DMS 273 treated with DMSO at 0.1 percent for 48 hours (cell line): ENCODE measurements around the gene RAPGEF2.
"Not testable (repeated sequence)": the region's sequence is repeated elsewhere in the genome, so short reads cannot be mapped to it uniquely, and the experiment has no call there.

Source experiments
- DNase-seq: peaks from one replicate; lab custom pipeline; 2025; lab: John Stamatoyannopoulos, UW

The RAPGEF2 gene, protein sequence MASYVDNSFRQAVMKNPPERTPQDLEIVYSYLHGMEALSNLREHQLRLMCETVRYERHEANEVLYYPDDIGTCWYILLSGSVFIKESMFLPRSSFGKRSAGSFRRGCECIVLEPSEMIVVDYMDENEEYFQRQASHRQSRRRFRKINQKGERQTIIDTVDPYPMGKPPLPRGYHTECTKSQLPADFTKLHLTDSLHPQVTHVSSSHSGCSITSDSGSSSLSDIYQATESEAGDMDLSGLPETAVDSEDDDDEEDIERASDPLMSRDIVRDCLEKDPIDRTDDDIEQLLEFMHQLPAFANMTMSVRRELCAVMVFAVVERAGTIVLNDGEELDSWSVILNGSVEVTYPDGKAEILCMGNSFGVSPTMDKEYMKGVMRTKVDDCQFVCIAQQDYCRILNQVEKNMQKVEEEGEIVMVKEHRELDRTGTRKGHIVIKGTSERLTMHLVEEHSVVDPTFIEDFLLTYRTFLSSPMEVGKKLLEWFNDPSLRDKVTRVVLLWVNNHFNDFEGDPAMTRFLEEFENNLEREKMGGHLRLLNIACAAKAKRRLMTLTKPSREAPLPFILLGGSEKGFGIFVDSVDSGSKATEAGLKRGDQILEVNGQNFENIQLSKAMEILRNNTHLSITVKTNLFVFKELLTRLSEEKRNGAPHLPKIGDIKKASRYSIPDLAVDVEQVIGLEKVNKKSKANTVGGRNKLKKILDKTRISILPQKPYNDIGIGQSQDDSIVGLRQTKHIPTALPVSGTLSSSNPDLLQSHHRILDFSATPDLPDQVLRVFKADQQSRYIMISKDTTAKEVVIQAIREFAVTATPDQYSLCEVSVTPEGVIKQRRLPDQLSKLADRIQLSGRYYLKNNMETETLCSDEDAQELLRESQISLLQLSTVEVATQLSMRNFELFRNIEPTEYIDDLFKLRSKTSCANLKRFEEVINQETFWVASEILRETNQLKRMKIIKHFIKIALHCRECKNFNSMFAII (N-terminal part only)

GRCh38 chr4:159102622-159103383 is at the start of gene RAPGEF2:
RAPGEF2 (plus strand) TSS chr4:159103079; CDS start chr4:159104163, 1,084 bp downstream.
- peak; percentile 67 for DNase-seq

DNA sequence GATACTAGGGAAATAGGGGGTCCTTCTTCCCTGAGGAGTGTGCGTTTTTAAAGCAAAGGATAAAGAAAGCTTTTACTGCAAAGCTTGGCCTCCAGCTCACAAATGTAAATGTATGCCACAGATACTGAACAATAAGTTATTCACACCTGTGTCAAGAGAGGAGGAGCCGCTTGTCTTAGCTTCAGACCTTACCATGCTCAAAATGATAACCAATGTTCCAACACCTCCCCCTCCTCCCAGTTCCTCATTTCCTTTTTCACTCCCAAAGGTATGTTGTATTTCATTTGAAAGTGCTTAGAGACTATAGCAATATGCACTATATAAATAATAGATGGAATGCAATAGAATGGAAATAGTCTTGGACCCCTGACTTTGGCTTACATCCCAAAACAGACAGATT is 47.0 kb upstream of the RAPGEF2 start:
- DNase-seq: no peak

GRCh38 chr4:159060161-159060560 is 42.7 kb upstream of the RAPGEF2 start:
- no peak for DNase-seq

- no peak for DNase-seq
These were observed 40.5 kb upstream of the RAPGEF2 start for GRCh38 chr4:159062381-159062780.

- no peak for DNase-seq
These were observed 37.2 kb upstream of the RAPGEF2 start for GRCh38 chr4:159065513-159066240.

- DNase-seq: not testable (repeated sequence)
These were observed 34.7 kb upstream of the RAPGEF2 start for GRCh38 chr4:159068139-159068538.

DNA sequence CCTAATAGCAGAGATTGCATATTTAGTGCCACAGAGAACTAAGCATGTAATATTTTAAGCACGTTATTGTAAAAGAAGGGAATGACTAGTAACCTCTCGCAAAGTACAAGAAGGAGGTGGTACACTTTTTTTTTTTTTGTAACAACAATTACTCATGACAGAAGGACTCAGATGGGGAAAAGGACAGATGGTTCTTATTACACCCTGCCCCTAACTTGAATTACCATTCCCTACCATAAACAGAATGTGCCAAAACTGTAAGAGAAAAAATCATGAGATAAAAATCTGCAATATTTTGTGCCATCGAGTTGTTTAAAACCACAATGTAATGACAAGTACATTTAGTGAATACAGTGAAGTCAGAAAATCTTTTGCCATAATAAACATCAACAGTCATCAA is 33.0 kb upstream of the RAPGEF2 start:
- DNase-seq: peak; percentile 22

- no peak for DNase-seq
These were observed 32.1 kb upstream of the RAPGEF2 start for GRCh38 chr4:159070742-159071141.

- no peak for DNase-seq
These were observed 31.5 kb upstream of the RAPGEF2 start for GRCh38 chr4:159071178-159071968.

DNA sequence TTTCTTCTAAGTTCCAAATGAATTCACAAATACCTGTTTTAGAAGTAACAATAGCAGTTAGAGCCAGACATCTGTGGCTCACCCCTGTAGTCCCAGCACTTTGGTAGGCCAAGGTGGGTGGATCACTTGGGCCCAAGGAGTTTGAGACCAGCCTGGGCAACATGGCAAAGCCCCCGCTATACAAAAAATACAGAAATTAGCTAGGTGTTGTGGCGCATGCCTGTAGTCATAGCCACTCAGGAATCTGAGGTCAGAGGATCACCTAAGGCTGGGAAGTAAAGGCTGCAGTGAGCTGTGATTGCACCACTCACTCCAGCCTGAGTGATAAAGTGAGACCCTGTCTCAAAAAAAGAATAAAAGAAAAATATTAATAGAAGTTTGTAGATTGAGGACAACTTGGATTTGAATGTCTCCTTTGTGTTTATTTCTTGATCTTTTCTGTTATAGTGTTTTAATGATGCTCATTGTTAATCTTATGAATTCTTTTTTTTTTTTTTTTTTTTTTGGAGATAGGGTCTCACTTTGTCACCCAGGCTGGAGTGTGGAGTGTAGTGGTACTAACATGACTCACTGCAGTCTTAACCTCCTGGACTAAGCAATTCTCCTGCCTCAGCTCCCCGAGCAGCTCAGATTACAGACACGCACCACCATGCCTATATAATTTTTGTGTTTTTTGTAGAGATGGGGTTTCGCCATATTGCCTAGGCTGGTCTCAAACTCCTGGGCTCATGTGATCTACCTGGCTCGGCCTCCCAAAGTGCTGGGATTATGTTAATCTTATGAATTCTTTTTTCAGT is 30.7 kb upstream of the RAPGEF2 start:
- DNase-seq: no peak

DNA sequence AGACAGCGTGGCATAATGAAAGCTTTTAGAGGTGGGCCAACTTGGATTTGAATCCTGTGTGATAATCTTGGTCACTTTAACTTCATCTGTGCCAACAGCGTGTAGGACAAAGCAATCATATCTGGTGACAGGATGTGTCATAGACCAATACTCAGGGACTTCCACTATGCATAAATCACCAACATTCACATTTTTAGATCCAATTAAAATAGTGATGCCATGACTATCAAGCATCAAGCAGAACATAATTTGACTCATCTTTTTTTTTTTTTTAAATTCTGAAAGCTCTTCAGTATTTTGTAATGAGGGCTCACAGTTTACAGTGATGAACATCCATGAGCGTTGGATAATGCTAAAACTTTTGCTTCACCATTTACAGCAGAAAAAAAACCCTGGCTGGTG is 27.3 kb upstream of the RAPGEF2 start:
- DNase-seq: no peak

DNA sequence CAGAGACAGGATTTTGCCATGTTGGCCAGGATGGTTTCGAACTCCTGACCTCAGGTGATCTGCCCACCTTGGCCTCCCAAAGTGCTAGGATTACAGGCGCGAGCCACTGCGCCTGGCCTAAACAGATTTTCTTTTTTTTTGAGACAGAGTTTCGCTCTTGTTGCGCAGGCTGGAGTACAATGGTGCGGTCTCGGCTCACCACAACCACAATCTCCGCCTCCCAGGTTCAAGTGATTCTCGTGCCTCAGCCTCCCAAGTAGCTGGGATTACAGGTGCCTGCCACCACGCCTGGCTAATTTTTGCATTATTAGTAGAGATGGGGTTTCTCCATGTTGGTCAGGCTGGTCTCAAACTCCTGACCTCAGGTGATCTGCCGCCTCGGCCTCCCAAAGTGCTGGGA is 25.9 kb upstream of the RAPGEF2 start:
- not testable (repeated sequence) for DNase-seq

- peak; percentile 28 for DNase-seq
These were observed 25.0 kb upstream of the RAPGEF2 start for GRCh38 chr4:159077702-159078495.

- no peak for DNase-seq
These were observed 23.8 kb upstream of the RAPGEF2 start for GRCh38 chr4:159079074-159079473.

- no peak for DNase-seq
These were observed 16.3 kb upstream of the RAPGEF2 start for GRCh38 chr4:159086606-159087005.

- DNase-seq: no peak
These were observed 12.6 kb upstream of the RAPGEF2 start for GRCh38 chr4:159090255-159090654.

DNA sequence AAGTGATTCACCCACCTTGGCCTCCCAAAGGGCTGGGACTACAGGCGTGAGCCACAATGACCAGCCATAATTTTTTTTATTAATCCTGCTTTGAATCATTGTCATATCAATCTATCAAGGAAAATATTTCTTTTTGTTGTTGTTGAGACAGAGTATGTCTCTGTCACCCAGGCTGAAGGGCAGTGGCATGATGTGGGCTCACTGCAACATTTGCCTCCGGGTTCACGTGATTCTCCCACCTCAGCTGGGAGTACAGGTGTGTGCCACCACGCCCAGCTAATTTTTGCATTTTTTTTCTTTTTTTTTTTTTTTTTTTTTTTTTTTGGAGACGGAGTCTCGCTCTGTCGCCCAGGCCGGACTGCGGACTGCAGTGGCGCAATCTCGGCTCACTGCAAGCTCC is 8.7 kb upstream of the RAPGEF2 start:
- DNase-seq: not testable (repeated sequence)

DNA sequence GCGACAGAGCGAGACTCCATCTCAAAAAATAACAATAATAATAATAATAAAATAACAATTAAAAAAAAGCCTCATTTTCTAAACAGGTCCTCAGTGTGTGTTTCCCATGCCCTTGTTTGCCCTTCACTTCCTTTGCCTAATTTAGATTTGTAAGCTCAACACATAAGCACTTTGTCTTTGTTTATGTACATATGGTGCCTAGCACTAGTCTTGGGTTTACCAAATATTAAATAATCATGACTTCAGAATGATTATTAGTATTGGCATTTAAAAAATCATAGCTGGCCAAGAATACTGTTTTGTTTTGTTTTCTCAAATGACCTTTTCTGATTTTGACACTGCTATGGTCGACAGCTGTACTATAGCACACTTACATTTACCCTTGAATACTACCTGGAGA is 6.4 kb upstream of the RAPGEF2 start:
- DNase-seq: no peak

DNA sequence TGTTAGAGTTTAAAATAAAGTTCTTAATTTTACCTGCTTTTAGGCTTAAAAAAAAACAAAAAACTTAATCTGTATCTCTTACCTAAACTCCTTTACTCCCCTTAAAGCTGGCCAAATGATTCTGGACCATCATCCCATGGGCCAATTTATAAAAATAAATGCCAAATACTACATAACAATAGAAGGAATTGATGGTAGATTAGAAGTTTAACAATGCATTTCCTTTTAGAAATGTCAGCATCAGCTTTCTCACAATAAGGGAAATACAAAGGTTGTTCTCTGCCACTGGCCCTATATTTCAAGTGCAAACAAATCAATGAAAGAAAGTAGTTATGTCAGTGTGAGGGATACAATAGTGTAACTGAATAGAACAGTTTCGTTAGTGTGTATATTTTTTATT is 5.7 kb upstream of the RAPGEF2 start:
- no peak for DNase-seq
